Fibroblast of the conjunctiva (primary cell): ENCODE measurements around the gene ORC1.
"Not testable (repeated sequence)": the region's sequence is repeated elsewhere in the genome, so short reads cannot be mapped to it uniquely, and the experiment has no call there.

ENCODE experiments used
- DNase-seq: peaks from one replicate; pipeline ENCODE4 v3.0.0-alpha.2; 2010; ENCODE audit warnings: low read depth

Gene ORC1

GRCh38 chr1:52385376-52385775, 18.8 kb downstream of the ORC1 start:
- no peak for DNase-seq

DNA sequence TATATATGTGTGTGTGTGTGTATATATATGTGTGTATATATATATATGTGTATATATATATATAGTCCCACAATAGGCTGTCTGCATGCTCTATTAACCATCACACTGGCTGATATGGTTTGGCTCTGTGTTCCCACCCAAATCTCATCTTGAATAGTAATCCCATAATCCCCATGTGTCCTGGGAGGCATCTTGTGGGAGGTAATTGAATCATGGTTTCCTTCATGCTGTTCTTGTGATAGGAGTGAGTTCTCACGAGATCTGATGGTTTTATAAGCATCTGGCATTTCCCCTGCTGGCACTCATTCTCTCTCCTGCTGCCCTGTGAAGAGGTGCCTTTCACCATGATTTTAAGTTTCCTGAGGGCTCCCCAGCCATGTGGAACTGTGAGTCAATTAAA, 34.4 kb downstream of the ORC1 start:
- not testable (repeated sequence) for DNase-seq

DNA sequence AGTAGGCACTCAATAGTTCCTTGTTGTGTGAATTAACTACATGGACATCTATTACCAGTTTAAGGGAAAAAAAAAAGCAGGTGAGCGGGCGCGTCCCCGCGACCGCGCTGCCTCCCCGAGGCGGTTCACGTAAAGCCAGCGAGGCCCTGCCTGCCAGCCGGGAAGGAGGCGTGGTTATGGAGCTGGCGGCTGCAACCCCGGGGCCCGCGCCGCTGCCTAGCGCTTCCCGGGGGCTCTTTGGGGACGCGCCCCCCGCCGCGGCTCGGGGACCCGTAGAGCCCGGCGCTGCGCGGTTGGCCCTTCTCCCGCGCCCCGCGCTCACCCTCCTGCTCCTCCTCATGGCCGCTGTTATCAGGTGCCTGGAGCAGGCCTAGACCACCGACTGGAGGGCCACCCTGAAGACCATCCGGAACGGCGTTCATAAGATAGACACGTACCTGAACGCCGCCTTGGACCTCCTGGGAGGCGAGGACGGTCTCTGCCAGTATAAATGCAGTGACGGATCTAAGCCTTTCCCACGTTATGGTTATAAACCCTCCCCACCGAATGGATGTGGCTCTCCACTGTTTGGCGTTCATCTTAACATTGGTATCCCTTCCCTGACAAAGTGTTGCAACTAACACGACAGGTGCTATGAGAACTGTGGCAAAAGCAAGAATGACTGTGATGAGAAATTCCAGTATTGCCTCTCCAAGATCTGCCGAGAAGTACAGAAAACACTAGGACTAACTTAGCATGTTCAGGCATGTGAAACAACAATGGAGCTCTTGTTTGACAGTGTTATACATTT, 35.6 kb downstream of the ORC1 start:
- no peak for DNase-seq

DNA sequence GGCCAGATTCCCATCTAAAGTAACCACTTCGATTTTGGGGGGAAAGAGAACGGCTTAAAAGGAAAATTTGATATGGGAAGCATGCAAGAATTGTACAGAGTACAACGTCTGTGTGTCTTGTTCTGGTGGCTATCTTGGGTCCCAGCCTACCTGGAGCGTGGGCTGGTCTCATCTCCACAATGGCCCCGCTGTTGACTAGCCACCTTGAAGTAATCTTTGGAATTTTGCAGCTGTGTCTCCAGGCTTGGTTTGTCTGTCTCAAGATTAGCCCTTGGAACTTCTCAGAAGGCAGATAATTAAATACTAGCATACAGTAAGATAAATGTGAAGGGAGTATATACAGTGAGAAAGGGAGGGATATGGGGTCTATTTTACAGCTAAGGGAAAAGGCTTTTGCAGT, 37.0 kb downstream of the ORC1 start:
- no peak for DNase-seq

- DNase-seq = no peak
Measured at GRCh38 chr1:52366517-52366827, 37.8 kb downstream of the ORC1 start.

- DNase-seq = peak; percentile 96
Measured at GRCh38 chr1:52365746-52366516, 38.3 kb downstream of the ORC1 start, which contains the start of gene CC2D1B. CC2D1B (minus strand) TSS chr1:52366205; CDS start chr1:52364620, 1,585 bp downstream.

- peak; percentile 30 for DNase-seq
Measured at GRCh38 chr1:52365071-52365745, 39.0 kb downstream of the ORC1 start.

GRCh38 chr1:52364235-52364839, 39.9 kb downstream of the ORC1 start:
- no peak for DNase-seq

DNA sequence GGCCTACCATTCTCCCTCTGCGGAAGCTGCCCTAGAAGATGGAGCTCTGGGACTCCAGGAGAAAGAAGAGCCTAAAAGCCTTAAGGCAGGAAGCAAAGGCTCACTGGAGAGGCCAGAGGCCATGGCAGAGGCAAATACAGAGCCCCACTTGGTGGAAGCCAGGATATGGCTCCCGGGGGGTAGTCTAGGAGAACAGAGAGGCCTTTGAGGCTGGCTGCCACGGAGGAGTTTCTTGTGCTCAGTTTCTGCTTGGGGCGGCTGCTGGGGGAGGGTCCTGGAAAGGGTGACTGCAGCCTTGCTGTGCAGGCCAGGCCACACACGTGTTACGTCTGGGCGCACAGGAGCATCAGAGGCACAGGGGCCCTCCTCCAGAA, 43.6 kb downstream of the ORC1 start:
- no peak for DNase-seq

- DNase-seq = no peak
Measured at GRCh38 chr1:52359676-52360594, 44.3 kb downstream of the ORC1 start.

GRCh38 chr1:52358851-52359497, 45.2 kb downstream of the ORC1 start:
- DNase-seq = no peak

GRCh38 chr1:52357397-52357796, 46.8 kb downstream of the ORC1 start:
- DNase-seq = no peak

- no peak for DNase-seq
Measured at GRCh38 chr1:52356818-52357355, 47.3 kb downstream of the ORC1 start.

- DNase-seq = no peak
Measured at GRCh38 chr1:52355847-52356505, 48.2 kb downstream of the ORC1 start.

DNA sequence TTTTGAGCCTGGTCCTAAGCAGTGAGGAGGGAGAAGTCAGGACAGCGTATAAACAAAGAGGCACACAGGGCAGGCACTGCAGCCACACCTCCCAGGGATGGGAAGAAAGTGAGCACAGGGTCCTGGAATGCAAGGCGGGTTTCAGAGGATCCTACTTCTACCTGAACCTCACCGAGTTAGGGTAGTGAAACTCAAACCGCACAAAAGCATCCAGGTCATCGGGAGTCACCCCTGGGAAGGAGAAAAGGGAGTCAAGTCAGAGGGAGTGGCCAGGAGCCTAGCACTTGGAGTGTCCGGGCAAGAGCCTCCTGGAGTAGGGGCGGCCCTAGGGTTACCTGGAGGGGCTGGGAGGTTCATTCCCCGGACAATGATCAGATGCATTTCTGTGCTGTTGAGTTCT, 48.8 kb downstream of the ORC1 start:
- no peak for DNase-seq

- DNase-seq = no peak
Measured at GRCh38 chr1:52352690-52353089, 51.5 kb downstream of the ORC1 start.

DNA sequence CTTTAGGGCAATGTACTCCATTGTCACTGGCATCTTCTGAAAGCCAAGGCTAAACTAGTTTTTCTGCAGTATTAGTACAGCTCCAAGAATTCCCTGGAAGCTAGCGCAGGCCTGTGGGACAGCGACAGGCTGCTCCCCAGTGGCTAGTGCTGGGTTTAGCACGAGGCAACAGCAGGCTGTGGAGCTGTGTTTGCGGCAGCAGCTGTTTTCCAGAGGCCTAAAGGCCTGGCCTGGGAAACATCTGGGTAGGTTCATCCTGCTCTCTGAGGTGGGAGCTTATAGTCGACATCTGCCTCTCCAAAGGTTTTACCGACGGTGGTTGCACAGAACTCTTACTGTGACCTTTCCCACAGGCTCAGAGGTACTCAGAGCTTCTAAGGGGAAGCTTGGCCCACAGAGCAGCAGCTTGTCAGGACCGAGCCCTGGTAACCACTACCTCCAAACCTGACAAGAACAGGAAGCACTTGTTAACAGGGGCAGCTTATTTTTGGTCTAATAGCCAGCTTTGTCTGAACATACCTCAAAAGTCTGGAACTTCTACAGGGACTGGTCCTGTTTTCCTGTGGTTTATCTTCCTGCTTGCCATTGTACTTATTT, 55.4 kb downstream of the ORC1 start:
- DNase-seq = no peak

DNA sequence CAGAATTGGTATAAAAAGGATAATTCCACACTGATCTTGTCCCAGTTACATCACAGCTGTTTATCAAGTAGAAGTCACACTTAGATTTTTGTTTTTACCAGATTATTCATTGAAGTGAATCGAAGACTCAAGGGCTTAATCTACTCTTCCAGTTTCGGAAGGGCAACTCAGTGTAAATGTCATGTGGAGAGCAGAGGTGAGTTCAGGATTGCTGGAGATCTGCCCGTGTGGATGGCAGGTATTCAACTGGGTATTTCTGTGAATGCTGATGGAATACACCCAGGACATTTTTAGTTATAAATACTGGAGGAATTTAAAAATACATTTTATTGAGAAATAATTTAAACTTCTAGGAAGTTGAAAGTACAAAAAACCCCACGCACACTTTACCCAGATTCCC, 57.6 kb downstream of the ORC1 start:
- DNase-seq = no peak

- no peak for DNase-seq
Measured at GRCh38 chr1:52345252-52345651, 59.0 kb downstream of the ORC1 start.

DNA sequence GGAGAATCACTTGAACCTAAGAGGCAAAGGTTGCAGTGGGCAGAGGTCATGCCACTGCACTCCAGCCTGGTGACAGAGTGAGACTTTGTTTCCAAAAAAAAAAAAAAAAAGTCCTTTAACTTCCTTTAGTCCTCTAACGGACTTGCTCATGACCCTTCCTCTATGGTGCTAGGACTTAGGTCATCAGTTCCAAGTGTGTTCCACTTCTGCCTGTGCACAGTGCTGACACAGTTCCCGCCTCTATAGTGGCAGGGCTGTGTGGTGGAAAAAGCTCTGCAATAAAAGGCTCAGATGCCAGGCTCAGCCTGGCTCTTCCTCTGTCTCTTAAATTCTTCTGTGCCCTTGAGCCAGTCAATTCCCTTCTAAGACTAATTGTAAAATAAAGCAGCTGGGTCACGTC, 60.2 kb downstream of the ORC1 start:
- DNase-seq = no peak
